Gastrocnemius medialis (tissue), 4 donors: ENCODE measurements around the gene GSPT1. TPM values are rescaled to one million over a fixed set of nuclear protein-coding genes. Genes with fewer than 3 reads are reported as not detected.

Source experiments
- ATAC-seq, 2 donors: fragments of 150-250 bp; one replicate each; pipeline ENCODE4 v1.9.1; 2016
- DNase-seq, 2 donors: peaks; one replicate each; pipeline ENCODE4 v3.0.0-alpha.2; 2019
- H3K27ac ChIP-seq, 4 donors: fragments of 200-600 bp; sonication (generic); 1 replicate in 1 of 4; 2 replicates in 3 of 4; pipeline ENCODE4 v1.5.1; 2016 to 2018; ENCODE audit warnings: mild to moderate bottlenecking in 2 of 4, moderate library complexity in 1 of 4
- H3K27me3 ChIP-seq, 3 donors: fragments of 200-600 bp; sonication (generic) in 2 of 3; 1 replicate in 1 of 3; 2 replicates in 2 of 3; pipeline versions ENCODE4 v1.5.1 to v1.6.0; 2016 to 2019; ENCODE audit warnings: mild to moderate bottlenecking in 1 of 3, moderate library complexity in 1 of 3
- H3K36me3 ChIP-seq, 2 donors: fragments of 200-600 bp; sonication (generic) in 1 of 2; one replicate each; pipeline ENCODE4 v1.5.1; 2017 to 2018
- H3K4me1 ChIP-seq, 2 donors: fragments of 200-600 bp; sonication (generic) in 1 of 2; one replicate each; pipeline ENCODE4 v1.5.1; 2016 to 2017; ENCODE audit warnings: mild to moderate bottlenecking in 2 of 2
- H3K4me3 ChIP-seq, 4 donors: fragments of 200-600 bp; sonication (generic) in 3 of 4; 1 replicate in 1 of 4; 2 replicates in 3 of 4; pipeline ENCODE4 v1.5.1; 2016 to 2019; ENCODE audit warnings: mild to moderate bottlenecking in 2 of 4
- H3K9me3 ChIP-seq, 3 donors: fragments of 200-600 bp; sonication (generic) in 2 of 3; 1 replicate in 1 of 3; 2 replicates in 2 of 3; pipeline ENCODE4 v1.5.1; 2016 to 2019
- CTCF ChIP-seq, 5 experiments: fragments of 450-650 bp in 3 of 5; fragments of 200-600 bp in 2 of 5; sonication (generic) in 2 of 5; IDR thresholded peaks in 4 of 5; conservative IDR thresholded peaks in 1 of 5; 1 replicate in 4 of 5; 2 replicates in 1 of 5; pipeline ENCODE4 v1.5.1; 2016 to 2019; ENCODE audit warnings: antibody characterized with exemption in 5 of 5, mild to moderate bottlenecking in 3 of 5, moderate library complexity in 3 of 5
- POLR2A ChIP-seq, 2 donors: fragments of 450-650 bp; IDR thresholded peaks; one replicate each; pipeline ENCODE4 v1.6.1; 2017; ENCODE audit warnings: antibody characterized with exemption in 2 of 2, mild to moderate bottlenecking in 2 of 2, moderate library complexity in 2 of 2
- in situ Hi-C, 4 donors: fragments of 200-750 bp; cut with MboI; loops; one replicate each; pipeline versions ENCODE4 v1.15.0 to v1.8.0; 2017; ENCODE audit warnings: low sequenced_read_pairs in 4 of 4
- intact Hi-C: fragments of 100-400 bp; cut with DNase I; formaldehyde crosslinking; loops from one replicate; pipeline ENCODE4 v1.15.1; 2023; ENCODE audit warnings: low total_unique reads
- total RNA-seq, 4 donors: library from RNA; depleted of rRNA; stranded (reverse); fragments of >200 nt; gene quantifications; one replicate each; pipeline versions ENCODE4 v1.1.0 to v1.2.3, GENCODE V29; 2016

GSPT1 gene
- total RNA-seq, 4 donors from 2014 or later = 86.9 to 169 (median 139) TPM

DNA sequence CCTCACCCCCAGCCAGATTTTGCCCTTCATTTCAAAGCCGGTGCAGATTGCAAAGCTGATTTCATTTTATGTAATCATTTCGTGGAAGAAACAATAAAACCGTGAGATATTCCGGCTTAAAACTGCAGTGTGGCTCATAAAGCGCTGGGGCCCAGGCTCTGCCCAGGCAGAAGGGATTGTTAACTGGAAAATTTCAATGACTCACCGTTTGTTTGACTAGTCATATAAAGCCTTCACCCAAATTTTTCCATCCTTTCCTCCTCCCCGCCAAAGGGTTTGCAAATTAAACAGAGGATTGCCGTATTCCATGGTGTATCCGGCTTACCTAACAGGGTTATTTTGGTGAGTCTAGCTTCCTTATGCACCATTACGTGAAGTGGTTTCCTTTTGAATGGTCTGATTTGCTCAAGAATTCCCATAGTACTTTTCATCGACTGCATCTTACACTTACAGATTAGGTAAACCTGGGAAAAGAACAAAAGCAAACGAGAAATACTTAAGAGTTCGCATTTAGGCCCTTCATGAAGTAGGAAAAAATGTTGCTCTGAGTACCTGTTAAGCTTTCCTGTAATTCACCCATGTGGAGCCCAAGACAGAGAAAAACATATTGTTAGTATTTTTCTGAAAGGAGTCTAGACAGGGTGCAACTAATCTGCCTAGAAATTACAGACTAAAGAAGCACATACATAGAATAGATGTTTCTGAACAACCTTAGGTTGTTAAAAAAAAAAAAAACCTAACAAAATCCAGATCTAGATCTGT lies 949 bp upstream of the GSPT1 start:
- DNase-seq (no peak), ATAC-seq (no peak)
- peak overlapping the region; percentile 66 to 97 (median 88) for H3K27ac ChIP-seq
- in situ Hi-C loops (loop anchor here in 1 of 4 donors (25.0 kb wide), 1 partner anchor 129 kb away; the partner anchor contains the start of gene ZC3H7A), intact Hi-C loops (loop anchor here (1.0 to 10.0 kb wide), 7 partner anchors 60 to 972 kb away; partner anchors contain the start of genes CLEC16A, DEXI, SNN and SNX29)
- peak overlapping the region; percentile 63 to 84 (median 82) for H3K4me3 ChIP-seq
- no peaks in the 10 kb centered on the region for H3K9me3 ChIP-seq
- TF ChIP-seq CTCF (IDR thresholded peaks at IDR 0.05 in 4 of 5, conservative IDR thresholded peaks at IDR 0.05 in 1 of 5) (no peak), POLR2A (IDR thresholded peaks at IDR 0.05) (no peak)
- H3K4me1 ChIP-seq = peaks cover 24 to 31% of the 10 kb centered on the region in 2 donors
- H3K36me3 ChIP-seq = no peaks in the 10 kb centered on the region
- no peaks in the 10 kb centered on the region for H3K27me3 ChIP-seq

DNA sequence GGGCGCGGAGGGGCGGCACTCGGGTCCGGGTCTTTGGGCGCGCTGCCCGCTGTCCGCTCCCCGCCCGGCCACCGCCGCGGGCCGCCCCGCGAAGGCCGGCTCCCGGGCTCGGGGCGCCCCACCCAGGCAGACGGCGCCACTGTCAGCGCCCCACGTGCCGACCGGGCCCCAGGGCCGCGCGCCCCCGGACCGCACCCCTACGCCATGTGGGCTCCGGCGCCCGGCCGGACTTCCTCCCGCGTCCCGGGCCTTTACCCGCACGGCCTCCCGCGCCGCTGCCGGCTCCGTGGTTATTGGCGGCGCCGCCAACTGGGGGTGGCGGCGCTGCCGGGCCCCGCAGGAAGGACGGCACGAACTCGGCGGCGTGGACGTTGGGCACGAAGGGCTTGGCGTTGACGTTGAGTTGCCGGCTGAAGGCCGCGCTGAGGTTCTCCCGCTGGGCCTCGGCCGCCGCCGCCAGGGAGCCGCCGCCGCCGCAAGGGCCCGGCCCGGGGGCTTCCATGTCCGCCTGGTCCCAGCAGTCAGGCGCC lies 577 bp downstream of the GSPT1 start:
- H3K9me3 ChIP-seq = no peaks in the 10 kb centered on the region
- peak overlapping the region; percentile 92 to 99 (median 96) for H3K27ac ChIP-seq
- ATAC-seq (peak; percentile 29 to 34), DNase-seq (peak; percentile 10 to 16)
- H3K4me1 ChIP-seq = peaks cover 36 to 39% of the 10 kb centered on the region in 2 donors
- H3K4me3 ChIP-seq = peak overlapping the region; percentile 81 to 89 (median 84)
- H3K27me3 ChIP-seq = no peaks in the 10 kb centered on the region
- intact Hi-C loops (loop anchor here (5.0 to 10.0 kb wide), 4 partner anchors 170 to 970 kb away; partner anchors contain the start of genes CLEC16A, DEXI, SNN and TXNDC11), in situ Hi-C loops (loop anchor here in 1 of 4 donors (25.0 kb wide), 1 partner anchor 128 kb away; the partner anchor contains the start of gene ZC3H7A)
- no peak for TF ChIP-seq CTCF (IDR thresholded peaks at IDR 0.05 in 4 of 5, conservative IDR thresholded peaks at IDR 0.05 in 1 of 5)
- no peak for TF ChIP-seq POLR2A (IDR thresholded peaks at IDR 0.05)
- H3K36me3 ChIP-seq = no peaks in the 10 kb centered on the region

DNA sequence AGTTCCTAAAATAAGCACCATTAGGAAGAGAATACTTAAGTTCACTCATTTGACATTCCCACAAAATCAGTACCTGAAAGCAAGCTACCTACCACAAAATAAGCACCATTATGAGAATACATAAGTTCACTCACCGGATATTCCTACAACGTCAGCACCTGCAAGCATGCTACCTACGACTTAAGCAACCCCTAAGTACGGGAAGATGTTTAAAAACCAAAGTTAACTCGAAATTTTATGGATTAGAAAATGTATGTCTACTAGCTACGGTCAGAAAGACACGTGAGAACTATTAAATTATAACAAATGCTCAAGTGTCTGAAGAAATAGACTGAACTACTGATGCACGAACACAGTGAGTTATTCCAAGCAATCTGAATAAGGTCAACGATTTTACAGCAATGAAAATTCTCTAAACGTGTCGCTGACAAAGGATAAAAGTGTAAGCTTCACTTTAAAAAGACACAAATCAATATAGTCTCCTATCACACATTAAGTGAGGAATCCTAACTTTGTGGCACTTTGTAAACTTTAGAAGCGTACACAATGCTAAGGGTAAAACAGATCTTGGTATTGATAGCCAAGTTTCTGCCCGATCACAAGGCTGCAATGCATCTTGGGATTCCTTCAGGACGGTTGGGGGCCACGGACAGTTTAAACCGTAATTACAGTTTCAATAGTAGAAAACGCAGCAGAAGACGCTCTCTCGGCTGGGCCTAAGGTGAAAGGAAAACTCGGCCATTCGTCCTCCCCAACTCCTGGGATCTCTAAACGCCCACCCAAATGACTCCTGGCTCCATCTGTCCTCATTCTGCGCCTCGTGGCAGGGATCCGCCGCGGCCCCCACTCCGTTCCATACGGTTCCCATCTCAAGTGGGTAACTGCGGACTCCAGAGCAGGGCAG lies 1.3 kb downstream of the GSPT1 start:
- Histone ChIP-seq H3K9me3 (no peaks in the 10 kb centered on the region), H3K27ac (peak overlapping the region; percentile 92 to 99 (median 96)), H3K36me3 (no peaks in the 10 kb centered on the region), H3K4me1 (peaks cover 43 to 46% of the 10 kb centered on the region in 2 donors), H3K27me3 (no peaks in the 10 kb centered on the region), H3K4me3 (peak overlapping the region; percentile 81 to 89 (median 84))
- DNase-seq (peak; percentile 1 to 13), ATAC-seq (no peak)
- TF ChIP-seq CTCF (IDR thresholded peaks at IDR 0.05 in 4 of 5, conservative IDR thresholded peaks at IDR 0.05 in 1 of 5) = no peak
- TF ChIP-seq POLR2A (IDR thresholded peaks at IDR 0.05) = no peak
- intact Hi-C loops = loop anchor here (5.0 to 10.0 kb wide), 4 partner anchors 170 to 970 kb away; partner anchors contain the start of genes CLEC16A, DEXI, SNN and TXNDC11
- in situ Hi-C loops = loop anchor here in 1 of 4 donors (25.0 kb wide), 1 partner anchor 127 kb away; the partner anchor contains the start of gene ZC3H7A

- Histone ChIP-seq H3K4me1 (peaks cover 46 to 53% of the 10 kb centered on the region in 2 donors), H3K27me3 (no peaks in the 10 kb centered on the region), H3K36me3 (no peaks in the 10 kb centered on the region), H3K4me3 (peak overlapping the region; percentile 81 to 89 (median 84)), H3K9me3 (no peaks in the 10 kb centered on the region), H3K27ac (peak overlapping the region; percentile 92 to 99 (median 96))
- DNase-seq = no peak
- in situ Hi-C loops (loop anchor here in 1 of 4 donors (25.0 kb wide), 1 partner anchor 126 kb away; the partner anchor contains the start of gene ZC3H7A), intact Hi-C loops (loop anchor here (10.0 kb wide), 3 partner anchors 169 to 969 kb away; partner anchors contain the start of genes CLEC16A, DEXI, SNN and TXNDC11)
- no peak for ATAC-seq
- TF ChIP-seq POLR2A (IDR thresholded peaks at IDR 0.05) (no peak), CTCF (IDR thresholded peaks at IDR 0.05 in 4 of 5, conservative IDR thresholded peaks at IDR 0.05 in 1 of 5) (no peak)
Observed at GRCh38 chr16:11913425-11914079, 2.2 kb downstream of the GSPT1 start.
